Spleen (tissue), 11 donors: Measurements from ENCODE around the gene CCDC38. TPM values are rescaled to one million over a fixed set of nuclear protein-coding genes. Genes with fewer than 3 reads are reported as not detected.

Experiments
- DNase-seq: peaks from one replicate; pipeline ENCODE4 v3.0.0-alpha.2; 2020
- H3K27ac ChIP-seq, 8 donors: fragments of 200-600 bp; sonication (generic) in 7 of 8; 1 replicate in 4 of 8; 2 replicates in 4 of 8; pipeline versions ENCODE4 v1.5.0 to v1.8.0; 2016 to 2021; ENCODE audit warnings: inconsistent platforms in 4 of 8, mild to moderate bottlenecking in 4 of 8, moderate library complexity in 1 of 8
- H3K27me3 ChIP-seq, 7 donors: fragments of 200-600 bp; sonication (generic) in 6 of 7; replicated peaks in 1 of 7; 1 replicate in 4 of 7; 2 replicates in 3 of 7; pipeline versions ENCODE4 v1.5.0 to v1.8.0; 2016 to 2021; ENCODE audit warnings: inconsistent platforms in 3 of 7, mild to moderate bottlenecking in 1 of 7
- H3K36me3 ChIP-seq, 6 donors: fragments of 200-600 bp; sonication (generic) in 5 of 6; 1 replicate in 4 of 6; 2 replicates in 2 of 6; pipeline versions ENCODE4 v1.5.0 to v1.8.0; 2016 to 2021; ENCODE audit warnings: inconsistent platforms in 2 of 6
- H3K4me1 ChIP-seq, 6 donors: fragments of 200-600 bp; sonication (generic) in 5 of 6; 1 replicate in 3 of 6; 2 replicates in 3 of 6; pipeline versions ENCODE4 v1.5.0 to v1.8.0; 2016 to 2021; ENCODE audit warnings: inconsistent platforms in 3 of 6
- H3K4me3 ChIP-seq, 8 donors: fragments of 200-600 bp; sonication (generic) in 7 of 8; 1 replicate in 4 of 8; 2 replicates in 4 of 8; pipeline versions ENCODE4 v1.5.0 to v1.8.0; 2016 to 2021; ENCODE audit warnings: inconsistent platforms in 4 of 8, mild to moderate bottlenecking in 4 of 8, moderate library complexity in 2 of 8
- H3K9me3 ChIP-seq, 8 donors: fragments of 200-600 bp; sonication (generic) in 7 of 8; 1 replicate in 4 of 8; 2 replicates in 4 of 8; pipeline versions ENCODE4 v1.5.0 to v1.8.0; 2016 to 2021; ENCODE audit warnings: inconsistent platforms in 4 of 8
- POLR2A ChIP-seq, 3 donors: fragments of 450-650 bp; IDR thresholded peaks; one replicate each; pipeline ENCODE4 v1.5.1; 2017; ENCODE audit warnings: antibody characterized with exemption in 3 of 3, mild to moderate bottlenecking in 1 of 3
- POLR2AphosphoS5 ChIP-seq, 3 donors: sonication (generic); formaldehyde crosslinking; IDR thresholded peaks; one replicate each; pipeline ENCODE4 v1.5.1; 2017; ENCODE audit warnings: antibody characterized with exemption in 3 of 3
- WGBS, 5 donors: extraction: QIAGEN DNeasy Blood & Tissue Kit in 3 of 5; methylation state at CpG; one replicate each; pipeline versions ENCODE4 v1.1.5 to v1.1.7; 2013 to 2018; 5-methylcytosine and 5-hydroxymethylcytosine counted together
- intact Hi-C: fragments of 100-400 bp; cut with DNase I; formaldehyde crosslinking; loops from one replicate; pipeline ENCODE4 v1.15.0; 2023; ENCODE audit warnings: low total_unique reads
- polyA plus RNA-seq, 3 donors: library from polyadenylated mRNA; stranded (reverse); fragments of 200-250 nt; gene quantifications; one replicate each; pipeline ENCODE4 v1.2.1, GENCODE V29; 2013
- total RNA-seq, 7 donors: library from RNA; depleted of rRNA in 3 of 7; stranded (reverse); fragments of >200 nt in 3 of 7; fragmentation: NEBNext Ultra II Directional in 4 of 7; extraction: Animal tissue kit (Norgen Biotek cat#: 25700) in 4 of 7; gene quantifications; one replicate each; pipeline versions ENCODE4 v1.1.0 to v1.2.1, GENCODE V29; 2016 to 2021
- TF ChIP-seq, protein P1 (sequence below), 11 experiments: fragments of 200-600 bp in 7 of 11; fragments of 450-650 bp in 4 of 11; sonication (generic) in 4 of 11; IDR thresholded peaks in 8 of 11; conservative IDR thresholded peaks in 3 of 11; 1 replicate in 7 of 11; 2 replicates in 4 of 11; pipeline versions ENCODE4 v1.4.0 to v1.8.0; 2016 to 2021; ENCODE audit warnings: antibody characterized with exemption in 11 of 11, inconsistent platforms in 4 of 11, mild to moderate bottlenecking in 1 of 11
- donor health status: healthy with polysubstance abuse.
- donor health status: DM: no; HTN: no; CAD: no; lungs with moderate emphysema.
- donor health status: DM: no; HTN: no; CAD: no.
- donor health status: Bipolar disorder and iron deficiency.
- donor health status: healthy.
- donor health status: DM: no; HTN: no; CAD: no.
- donor health status: DM: yes; HTN: yes; CAD: no.

CCDC38 gene
- total and polyA plus RNA-seq, 10 donors, result 0.34 to 2.1 (median 0.86) TPM; not detected in 1

DNA sequence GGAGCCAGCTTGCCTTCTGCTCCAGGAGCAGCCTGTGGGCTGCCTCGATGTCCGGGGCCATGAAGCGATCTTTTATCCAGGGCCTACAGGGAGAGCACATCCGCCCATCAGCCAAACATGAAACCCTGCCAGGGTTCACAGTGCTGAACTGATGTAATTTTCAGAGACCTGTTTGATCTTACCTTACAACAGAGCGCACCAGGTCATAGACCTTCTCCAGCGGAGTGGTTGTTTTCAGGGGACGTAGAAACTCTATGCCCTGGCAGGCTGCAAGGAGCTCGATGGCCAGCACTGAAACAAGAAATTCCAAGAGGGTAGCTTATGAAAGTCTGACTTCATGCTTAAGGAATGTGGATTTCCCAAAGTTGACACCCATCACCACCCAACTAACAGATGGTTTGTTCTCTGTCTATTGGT is 34.0 kb upstream of the CCDC38 start:
- 92 to 95% (median 94%) methylated on average over 8 of the region's 8 CpGs for WGBS, 5 donors
- no peak for TF ChIP-seq POLR2A (IDR thresholded peaks at IDR 0.05)

DNA sequence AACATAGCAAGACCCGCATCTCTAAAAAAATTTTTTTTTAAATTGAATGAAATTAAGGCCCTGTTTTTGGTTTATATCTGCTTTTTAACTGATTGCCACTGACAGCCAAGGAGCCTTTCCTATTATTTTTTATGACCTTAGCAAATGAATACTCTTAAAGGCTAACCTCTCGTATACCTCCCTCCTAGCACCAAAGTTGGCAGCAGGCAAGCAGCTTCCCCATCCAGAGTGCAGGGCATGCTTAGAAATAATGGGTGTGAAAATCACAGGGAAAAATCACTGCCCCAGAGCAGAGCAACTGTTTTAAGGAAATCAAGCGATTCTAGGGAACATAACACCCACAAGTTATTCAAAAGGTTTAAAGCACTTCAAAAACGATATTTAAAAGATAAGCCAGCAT is 33.1 kb upstream of the CCDC38 start:
- WGBS, 5 donors, result 89 to 94% (median 91%) methylated on average over 4 of the region's 4 CpGs
- no peak for DNase-seq
- no peaks in the 10 kb centered on the region for H3K4me1 ChIP-seq
- no peaks in the 10 kb centered on the region for H3K27me3 ChIP-seq
- intact Hi-C loops, result no loop called here
- no peaks in the 10 kb centered on the region for H3K9me3 ChIP-seq
- no peak overlapping the region for H3K27ac ChIP-seq
- H3K4me3 ChIP-seq, result no peak overlapping the region
- peaks cover 0 to 76% (median 0%) of the 10 kb centered on the region in 6 donors for H3K36me3 ChIP-seq
- TF ChIP-seq, protein P1, sequence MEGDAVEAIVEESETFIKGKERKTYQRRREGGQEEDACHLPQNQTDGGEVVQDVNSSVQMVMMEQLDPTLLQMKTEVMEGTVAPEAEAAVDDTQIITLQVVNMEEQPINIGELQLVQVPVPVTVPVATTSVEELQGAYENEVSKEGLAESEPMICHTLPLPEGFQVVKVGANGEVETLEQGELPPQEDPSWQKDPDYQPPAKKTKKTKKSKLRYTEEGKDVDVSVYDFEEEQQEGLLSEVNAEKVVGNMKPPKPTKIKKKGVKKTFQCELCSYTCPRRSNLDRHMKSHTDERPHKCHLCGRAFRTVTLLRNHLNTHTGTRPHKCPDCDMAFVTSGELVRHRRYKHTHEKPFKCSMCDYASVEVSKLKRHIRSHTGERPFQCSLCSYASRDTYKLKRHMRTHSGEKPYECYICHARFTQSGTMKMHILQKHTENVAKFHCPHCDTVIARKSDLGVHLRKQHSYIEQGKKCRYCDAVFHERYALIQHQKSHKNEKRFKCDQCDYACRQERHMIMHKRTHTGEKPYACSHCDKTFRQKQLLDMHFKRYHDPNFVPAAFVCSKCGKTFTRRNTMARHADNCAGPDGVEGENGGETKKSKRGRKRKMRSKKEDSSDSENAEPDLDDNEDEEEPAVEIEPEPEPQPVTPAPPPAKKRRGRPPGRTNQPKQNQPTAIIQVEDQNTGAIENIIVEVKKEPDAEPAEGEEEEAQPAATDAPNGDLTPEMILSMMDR (IDR thresholded peaks at IDR 0.05 in 8 of 11, conservative IDR thresholded peaks at IDR 0.05 in 3 of 11), result no peak
- TF ChIP-seq POLR2A (IDR thresholded peaks at IDR 0.05) (no peak), POLR2AphosphoS5 (IDR thresholded peaks at IDR 0.05) (no peak)

More for the DNA sequence above, 34.0 kb upstream of the CCDC38 start:
- intact Hi-C loops, result no loop called here
- no peak for DNase-seq
- no peaks in the 10 kb centered on the region for H3K9me3 ChIP-seq
- no peak overlapping the region for H3K4me3 ChIP-seq
- no peaks in the 10 kb centered on the region for H3K27me3 ChIP-seq
- H3K36me3 ChIP-seq, result peaks cover 0 to 84% (median 0%) of the 10 kb centered on the region in 6 donors
- no peaks in the 10 kb centered on the region for H3K4me1 ChIP-seq
- H3K27ac ChIP-seq, result no peak overlapping the region

DNA sequence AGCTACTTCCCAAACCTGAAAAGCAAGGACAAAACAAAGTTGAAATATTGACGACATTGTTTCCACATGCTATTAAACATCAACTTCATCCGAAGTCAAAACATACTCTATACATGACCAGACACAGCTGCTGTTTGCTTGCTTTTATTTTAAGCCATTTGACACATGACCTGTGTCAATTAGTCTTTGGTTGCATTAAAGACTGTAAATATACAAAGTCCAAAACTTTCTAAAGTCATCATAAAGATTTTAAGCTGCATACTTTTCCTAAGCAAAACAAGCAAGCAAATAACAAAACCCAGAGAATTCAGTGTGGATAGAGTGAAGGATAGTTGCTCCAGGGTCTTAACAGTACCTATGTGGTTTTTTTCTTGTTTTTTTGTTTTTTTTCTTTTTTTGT is 31.9 kb upstream of the CCDC38 start:
- Histone ChIP-seq H3K4me1 (no peaks in the 10 kb centered on the region), H3K27ac (no peak overlapping the region), H3K36me3 (peaks cover 0 to 69% (median 0%) of the 10 kb centered on the region in 6 donors), H3K4me3 (no peak overlapping the region), H3K27me3 (no peaks in the 10 kb centered on the region), H3K9me3 (no peaks in the 10 kb centered on the region)
- no peak for DNase-seq
- WGBS, 5 donors, result 70 to 92% (median 80%) methylated on average over 2 of the region's 2 CpGs
- intact Hi-C loops, result no loop called here
- TF ChIP-seq POLR2A (IDR thresholded peaks at IDR 0.05), result no peak
- no peak for TF ChIP-seq POLR2AphosphoS5 (IDR thresholded peaks at IDR 0.05)
- TF ChIP-seq, protein P1 (IDR thresholded peaks at IDR 0.05 in 8 of 11, conservative IDR thresholded peaks at IDR 0.05 in 3 of 11), result no peak

DNA sequence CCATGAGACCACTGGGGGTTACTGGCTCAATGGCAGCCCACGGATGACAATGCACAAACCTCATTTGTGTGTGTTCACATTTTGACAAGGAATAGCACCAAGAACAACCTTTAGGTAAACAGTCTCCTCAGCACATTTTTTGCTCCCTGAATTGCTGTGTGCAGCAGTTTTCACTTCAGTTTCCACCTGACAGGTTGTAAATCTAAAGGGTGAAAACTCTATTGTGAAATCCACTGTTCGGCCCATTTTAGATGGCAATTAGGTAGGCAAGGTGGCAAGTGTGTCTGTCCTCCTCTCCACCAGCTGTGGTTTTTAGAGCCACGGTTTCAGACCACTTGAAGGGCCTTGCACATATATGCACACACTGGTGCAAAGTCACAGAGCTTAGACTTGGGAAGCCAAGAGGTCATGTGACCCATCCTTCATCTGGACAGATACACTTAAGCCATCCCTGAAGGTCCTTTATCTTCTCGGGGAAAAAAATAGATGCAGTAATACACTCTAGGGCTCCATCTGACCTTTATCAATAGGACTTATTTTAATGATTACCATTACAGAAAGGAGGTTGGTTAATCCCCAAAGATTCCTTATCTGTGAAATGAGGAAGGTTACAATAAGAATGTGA is 30.5 kb upstream of the CCDC38 start:
- Histone ChIP-seq H3K4me3 (no peak overlapping the region), H3K36me3 (peaks cover 0 to 56% (median 0%) of the 10 kb centered on the region in 6 donors), H3K27me3 (no peaks in the 10 kb centered on the region), H3K4me1 (no peaks in the 10 kb centered on the region), H3K9me3 (no peaks in the 10 kb centered on the region), H3K27ac (no peak overlapping the region)
- WGBS, 5 donors, result 65 to 73% (median 67%) methylated on average over 4 of the region's 4 CpGs
- TF ChIP-seq, protein P1 (IDR thresholded peaks at IDR 0.05 in 8 of 11, conservative IDR thresholded peaks at IDR 0.05 in 3 of 11), result no peak
- TF ChIP-seq POLR2AphosphoS5 (IDR thresholded peaks at IDR 0.05) (no peak), POLR2A (IDR thresholded peaks at IDR 0.05) (no peak)
- intact Hi-C loops, result no loop called here
- no peak for DNase-seq
